Measurements from ENCODE around the gene KRTDAP.
"Not testable (repeated sequence)": the region's sequence is repeated elsewhere in the genome, so short reads cannot be mapped to it uniquely, and the experiment has no call there.

The KRTDAP gene

GRCh38 chr19:35462476-35462953 is 27.7 kb downstream of the KRTDAP start:
- no peak overlapping the region for H3K9ac ChIP-seq
- H3K79me2 ChIP-seq (ENCODE audit: insufficient read depth, low read depth) = no peaks in the 10 kb centered on the region
- TF ChIP-seq CTCF (conservative IDR thresholded peaks at IDR 0.05; ENCODE audit: low read depth, low read length) = no peak
- no peaks in the 10 kb centered on the region for H3K4me1 ChIP-seq (ENCODE audit: low read depth, poor library complexity, severe bottlenecking)
- no peaks in the 10 kb centered on the region for H3K36me3 ChIP-seq (ENCODE audit: insufficient read depth)
- no peak overlapping the region for H3K4me2 ChIP-seq
- no peaks in the 10 kb centered on the region for H4K20me1 ChIP-seq (ENCODE audit: insufficient read depth)
- H3K27ac ChIP-seq = no peak overlapping the region
- H2AFZ ChIP-seq (ENCODE audit: low read depth) = no peak overlapping the region
- no peak overlapping the region for H3K4me3 ChIP-seq (IDR thresholded peaks at IDR 0.05; ENCODE audit: insufficient read depth, low read depth, low read length)
- peaks cover 45% of the 10 kb centered on the region; the same call in 1 of the 2 replicates for H3K27me3 ChIP-seq (ENCODE audit: insufficient read depth, low read depth)

- not testable (repeated sequence) for H3K9ac ChIP-seq; H4K20me1 ChIP-seq (ENCODE audit: insufficient read depth); H3K4me2 ChIP-seq; H3K4me3 ChIP-seq (IDR thresholded peaks at IDR 0.05; ENCODE audit: insufficient read depth, low read depth, low read length); H2AFZ ChIP-seq (ENCODE audit: low read depth); H3K4me1 ChIP-seq (ENCODE audit: low read depth, poor library complexity, severe bottlenecking); H3K36me3 ChIP-seq (ENCODE audit: insufficient read depth); H3K27ac ChIP-seq; H3K79me2 ChIP-seq (ENCODE audit: insufficient read depth, low read depth)
- peaks cover 51% of the 10 kb centered on the region; the same call in 1 of the 2 replicates for H3K27me3 ChIP-seq (ENCODE audit: insufficient read depth, low read depth)
These were observed 28.5 kb downstream of the KRTDAP start for GRCh38 chr19:35461788-35462187.

GRCh38 chr19:35461060-35461459 is 29.2 kb downstream of the KRTDAP start:
- no peak for TF ChIP-seq CTCF (conservative IDR thresholded peaks at IDR 0.05; ENCODE audit: low read depth, low read length)
- Histone ChIP-seq H2AFZ (ENCODE audit: low read depth) (no peak overlapping the region), H3K36me3 (ENCODE audit: insufficient read depth) (no peaks in the 10 kb centered on the region), H3K9ac (no peak overlapping the region), H3K27me3 (ENCODE audit: insufficient read depth, low read depth) (peaks cover 45% of the 10 kb centered on the region; the same call in 1 of the 2 replicates), H3K27ac (no peak overlapping the region), H3K79me2 (ENCODE audit: insufficient read depth, low read depth) (no peaks in the 10 kb centered on the region), H3K4me3 (IDR thresholded peaks at IDR 0.05; ENCODE audit: insufficient read depth, low read depth, low read length) (no peak overlapping the region), H4K20me1 (ENCODE audit: insufficient read depth) (no peaks in the 10 kb centered on the region), H3K4me1 (ENCODE audit: low read depth, poor library complexity, severe bottlenecking) (no peaks in the 10 kb centered on the region), H3K4me2 (no peak overlapping the region)

- Histone ChIP-seq H3K27me3 (ENCODE audit: insufficient read depth, low read depth) (peaks cover 44% of the 10 kb centered on the region; the same call in 1 of the 2 replicates), H3K79me2 (ENCODE audit: insufficient read depth, low read depth) (no peaks in the 10 kb centered on the region), H4K20me1 (ENCODE audit: insufficient read depth) (no peaks in the 10 kb centered on the region), H3K9ac (no peak overlapping the region), H3K4me3 (IDR thresholded peaks at IDR 0.05; ENCODE audit: insufficient read depth, low read depth, low read length) (no peak overlapping the region), H3K4me1 (ENCODE audit: low read depth, poor library complexity, severe bottlenecking) (no peaks in the 10 kb centered on the region), H3K36me3 (ENCODE audit: insufficient read depth) (no peaks in the 10 kb centered on the region), H3K27ac (no peak overlapping the region), H2AFZ (ENCODE audit: low read depth) (no peak overlapping the region), H3K4me2 (no peak overlapping the region)
- no peak for TF ChIP-seq CTCF (conservative IDR thresholded peaks at IDR 0.05; ENCODE audit: low read depth, low read length)
These were observed 29.7 kb downstream of the KRTDAP start for GRCh38 chr19:35460608-35461007.

GRCh38 chr19:35459414-35460082 is 30.7 kb downstream of the KRTDAP start:
- H3K4me2 ChIP-seq = no peak overlapping the region

More at GRCh38 chr19:35459414-35460082, 30.7 kb downstream of the KRTDAP start:
- no peaks in the 10 kb centered on the region for H4K20me1 ChIP-seq (ENCODE audit: insufficient read depth)
- no peaks in the 10 kb centered on the region for H3K79me2 ChIP-seq (ENCODE audit: insufficient read depth, low read depth)
- H3K27me3 ChIP-seq (ENCODE audit: insufficient read depth, low read depth) = peaks cover 34% of the 10 kb centered on the region; the same call in 1 of the 2 replicates
- H3K9ac ChIP-seq = no peak overlapping the region
- H3K4me1 ChIP-seq (ENCODE audit: low read depth, poor library complexity, severe bottlenecking) = no peaks in the 10 kb centered on the region
- no peak overlapping the region for H3K4me3 ChIP-seq (IDR thresholded peaks at IDR 0.05; ENCODE audit: insufficient read depth, low read depth, low read length)
- TF ChIP-seq CTCF (conservative IDR thresholded peaks at IDR 0.05; ENCODE audit: low read depth, low read length) = no peak
- H3K36me3 ChIP-seq (ENCODE audit: insufficient read depth) = no peaks in the 10 kb centered on the region
- no peak overlapping the region for H3K27ac ChIP-seq
- H2AFZ ChIP-seq (ENCODE audit: low read depth) = no peak overlapping the region
